CD4-positive, alpha-beta T cell treated with Interleukin-15 for 1 hour (primary cell): ENCODE data around the gene IGDCC3.

Source experiments
- DNase-seq: peaks from one replicate; pipeline ENCODE4 v3.0.0-alpha.2; 2020

The IGDCC3 gene

GRCh38 chr15:65318870-65319356 is 58.9 kb downstream of the IGDCC3 start:
- peak; percentile 74 for DNase-seq

- no peak for DNase-seq
Observed at GRCh38 chr15:65312400-65312916, 65.3 kb downstream of the IGDCC3 start.

- DNase-seq: no peak
Observed at GRCh38 chr15:65311760-65312159, 66.0 kb downstream of the IGDCC3 start.

GRCh38 chr15:65310431-65311137 is 67.2 kb downstream of the IGDCC3 start:
- DNase-seq: no peak

- no peak for DNase-seq
Observed at GRCh38 chr15:65309882-65310418, 67.9 kb downstream of the IGDCC3 start.

- DNase-seq: no peak
Observed at GRCh38 chr15:65307978-65308377, 69.8 kb downstream of the IGDCC3 start.

- DNase-seq: no peak
Observed at GRCh38 chr15:65306551-65306950, 71.3 kb downstream of the IGDCC3 start.

- DNase-seq: no peak
Observed at GRCh38 chr15:65305776-65306175, 72.0 kb downstream of the IGDCC3 start.

GRCh38 chr15:65305150-65305758 is 72.5 kb downstream of the IGDCC3 start:
- DNase-seq: no peak

- peak; percentile 84 for DNase-seq
Observed at GRCh38 chr15:65304381-65305149, 73.2 kb downstream of the IGDCC3 start, which contains the start of gene RNU5B-1. Gene RNU5B-1 (plus strand): TSS chr15:65304677.

GRCh38 chr15:65303687-65304380 is 74.0 kb downstream of the IGDCC3 start:
- no peak for DNase-seq

- no peak for DNase-seq
Observed at GRCh38 chr15:65302061-65302460, 75.7 kb downstream of the IGDCC3 start.

- DNase-seq: no peak
Observed at GRCh38 chr15:65300924-65301441, 76.8 kb downstream of the IGDCC3 start.

- DNase-seq: no peak
Observed at GRCh38 chr15:65298731-65299130, 79.1 kb downstream of the IGDCC3 start.

GRCh38 chr15:65292938-65293518 is 84.8 kb downstream of the IGDCC3 start:
- DNase-seq: no peak

- DNase-seq: no peak
Observed at GRCh38 chr15:65290228-65290627, 87.6 kb downstream of the IGDCC3 start.

- no peak for DNase-seq
Observed at GRCh38 chr15:65289261-65289854, 88.4 kb downstream of the IGDCC3 start.

- DNase-seq: no peak
Observed at GRCh38 chr15:65287520-65287855, 90.3 kb downstream of the IGDCC3 start.

- peak; percentile 95 for DNase-seq
Observed at GRCh38 chr15:65286704-65287519, 90.9 kb downstream of the IGDCC3 start, which contains the start of gene PARP16. Gene PARP16 (minus strand): TSS chr15:65286883. CDS start chr15:65286426, 457 bp downstream.

GRCh38 chr15:65286069-65286703 is 91.6 kb downstream of the IGDCC3 start:
- no peak for DNase-seq
